A673 (cell line): ENCODE measurements around the gene FNDC1. TPM values are rescaled to one million over a fixed set of nuclear protein-coding genes. Genes with fewer than 3 reads are reported as not detected.

Experiments used
- BruUV-seq: library from RNA; stranded (reverse); fragments of 400-500 nt; replicated peaks from 2 replicates; lab custom pipeline; 2021; lab: Mats Ljungman, UMichigan
- CTCF ChIA-PET: fragments of 300-600 bp; sonication (Branson Sonifier 250); formaldehyde crosslinking; loops from one replicate; lab custom pipeline; 2022; ENCODE audit warnings: antibody characterized with exemption; lab: Charles Lee
- POLR2A ChIA-PET: fragments of 300-600 bp; sonication (Branson Sonifier 250); formaldehyde crosslinking; loops from one replicate; lab custom pipeline; 2022; ENCODE audit warnings: antibody characterized with exemption; ENCODE audit not compliant: low non-redundant PET; lab: Charles Lee
- DNase-seq: peaks from one replicate; pipeline ENCODE4 v3.0.0-alpha.2; 2015; ENCODE audit warnings: low spot score
- H3K27ac ChIP-seq: fragments of 200-600 bp; sonication (generic); 2 replicates; pipeline ENCODE4 v1.5.1; 2016; ENCODE audit warnings: mixed run types, low read depth, mild to moderate bottlenecking, mixed read lengths, antibody characterized with exemption, low read length; ENCODE audit not compliant: poor library complexity, severe bottlenecking
- H3K27me3 ChIP-seq: fragments of 200-600 bp; sonication (generic); replicated peaks from 2 replicates; pipeline ENCODE4 v1.6.1; 2017; ENCODE audit warnings: mixed run types, low read depth, mild to moderate bottlenecking, mixed read lengths, antibody characterized with exemption, low read length; ENCODE audit not compliant: insufficient read depth, poor library complexity
- H3K36me3 ChIP-seq: fragments of 200-600 bp; sonication (generic); 2 replicates; pipeline ENCODE4 v1.6.1; 2016; ENCODE audit warnings: mixed run types, mild to moderate bottlenecking, mixed read lengths, antibody characterized with exemption, low read length; ENCODE audit not compliant: insufficient read depth, poor library complexity, severe bottlenecking
- H3K4me1 ChIP-seq: fragments of 200-600 bp; sonication (generic); 2 replicates; pipeline ENCODE4 v1.6.1; 2017; ENCODE audit warnings: mixed run types, mild to moderate bottlenecking, mixed read lengths, antibody characterized with exemption, low read length; ENCODE audit not compliant: insufficient read depth, poor library complexity, severe bottlenecking
- H3K4me3 ChIP-seq: fragments of 200-600 bp; sonication (generic); 2 replicates; pipeline ENCODE4 v1.5.1; 2016; ENCODE audit warnings: low read depth, mixed run types, mild to moderate bottlenecking, mixed read lengths, low read length; ENCODE audit not compliant: poor library complexity, severe bottlenecking
- H3K9me3 ChIP-seq: fragments of 200-600 bp; sonication (generic); 2 replicates; pipeline ENCODE4 v1.6.1; 2016; ENCODE audit warnings: mixed run types, low read depth, mild to moderate bottlenecking, mixed read lengths, antibody characterized with exemption, low read length; ENCODE audit not compliant: poor library complexity, severe bottlenecking
- EZH2 ChIP-seq: fragments of 200-600 bp; sonication (generic); IDR thresholded peaks from 2 replicates; pipeline ENCODE4 v1.6.1; 2017; ENCODE audit warnings: borderline replicate concordance, low read depth, mild to moderate bottlenecking, mixed read lengths, antibody characterized with exemption, low read length; ENCODE audit not compliant: poor library complexity, severe bottlenecking
- intact Hi-C: fragments of 100-400 bp; cut with micrococcal nuclease; formaldehyde crosslinking; loops from one replicate; pipeline ENCODE4 v1.10.0; 2022; ENCODE audit not compliant: unreplicated experiment
- total RNA-seq: library from RNA; stranded (reverse); gene quantifications from 2 replicates; pipeline ENCODE4 v1.2.3, GENCODE V29; 2021
- TF ChIP-seq, protein P1 (sequence below): fragments of 300-800, 200-600 bp; sonication (generic); conservative IDR thresholded peaks from 2 replicates; pipeline ENCODE4 v1.5.1; 2017; ENCODE audit warnings: low read depth, mild to moderate bottlenecking, antibody characterized with exemption, low read length, moderate library complexity, mixed read lengths

FNDC1 gene
- total RNA-seq, 1 experiment from 2014 or later, result not detected

DNA sequence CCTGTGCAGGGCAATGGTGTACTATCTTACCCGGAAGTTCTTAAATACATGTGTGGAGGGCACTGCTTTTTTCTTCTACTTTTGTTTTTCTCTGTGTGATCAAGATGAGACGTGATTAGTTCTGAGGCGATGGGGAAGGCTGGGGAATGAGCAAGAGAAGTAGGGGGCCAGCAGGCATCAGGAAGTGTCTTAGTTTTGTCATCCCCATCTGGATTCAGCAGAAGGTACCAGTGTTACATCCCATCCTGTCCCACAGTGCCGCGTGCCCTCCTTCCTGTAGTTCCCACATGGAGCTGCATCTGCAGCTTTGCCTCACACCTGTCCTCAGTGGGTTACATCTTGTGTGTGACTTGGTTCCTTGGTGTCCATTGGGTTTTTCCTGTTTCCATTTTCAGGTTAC, 86.9 kb downstream of the FNDC1 start:
- no TSS peak for BruUV-seq
- no peaks in the 10 kb centered on the region for H3K36me3 ChIP-seq
- TF ChIP-seq, protein P1, sequence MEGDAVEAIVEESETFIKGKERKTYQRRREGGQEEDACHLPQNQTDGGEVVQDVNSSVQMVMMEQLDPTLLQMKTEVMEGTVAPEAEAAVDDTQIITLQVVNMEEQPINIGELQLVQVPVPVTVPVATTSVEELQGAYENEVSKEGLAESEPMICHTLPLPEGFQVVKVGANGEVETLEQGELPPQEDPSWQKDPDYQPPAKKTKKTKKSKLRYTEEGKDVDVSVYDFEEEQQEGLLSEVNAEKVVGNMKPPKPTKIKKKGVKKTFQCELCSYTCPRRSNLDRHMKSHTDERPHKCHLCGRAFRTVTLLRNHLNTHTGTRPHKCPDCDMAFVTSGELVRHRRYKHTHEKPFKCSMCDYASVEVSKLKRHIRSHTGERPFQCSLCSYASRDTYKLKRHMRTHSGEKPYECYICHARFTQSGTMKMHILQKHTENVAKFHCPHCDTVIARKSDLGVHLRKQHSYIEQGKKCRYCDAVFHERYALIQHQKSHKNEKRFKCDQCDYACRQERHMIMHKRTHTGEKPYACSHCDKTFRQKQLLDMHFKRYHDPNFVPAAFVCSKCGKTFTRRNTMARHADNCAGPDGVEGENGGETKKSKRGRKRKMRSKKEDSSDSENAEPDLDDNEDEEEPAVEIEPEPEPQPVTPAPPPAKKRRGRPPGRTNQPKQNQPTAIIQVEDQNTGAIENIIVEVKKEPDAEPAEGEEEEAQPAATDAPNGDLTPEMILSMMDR, result no peak
- no peak for TF ChIP-seq EZH2
- ChIA-PET CTCF (no interaction called here), POLR2A (no interaction called here)
- no peaks in the 10 kb centered on the region for H3K27me3 ChIP-seq
- H3K4me1 ChIP-seq, result peaks cover 5% of the 10 kb centered on the region
- no peaks in the 10 kb centered on the region for H3K9me3 ChIP-seq
- no peak overlapping the region for H3K4me3 ChIP-seq
- intact Hi-C loops, result no loop called here
- DNase-seq, result no peak
- H3K27ac ChIP-seq, result no peak overlapping the region

DNA sequence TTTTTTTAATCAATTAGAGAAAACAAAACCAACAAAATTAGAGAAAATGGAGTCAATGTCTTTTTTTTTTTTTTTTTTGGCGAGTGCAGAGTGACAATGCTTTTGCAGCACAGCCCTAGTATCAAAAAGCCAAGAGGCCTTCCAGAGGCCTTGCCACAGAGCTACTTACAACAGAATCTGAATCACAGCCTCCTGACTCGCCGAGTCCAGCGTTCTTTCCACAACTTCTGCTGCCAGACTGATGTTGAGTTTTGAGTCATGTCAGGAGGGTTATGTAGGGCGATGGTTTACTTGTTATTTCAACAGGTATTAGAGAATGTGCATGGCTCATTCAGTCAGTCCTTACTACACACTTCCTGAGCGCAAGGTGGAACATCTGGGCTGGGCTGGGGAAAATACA, 88.6 kb downstream of the FNDC1 start:
- no peak overlapping the region for H3K27ac ChIP-seq
- ChIA-PET CTCF (no interaction called here), POLR2A (no interaction called here)
- H3K27me3 ChIP-seq, result no peaks in the 10 kb centered on the region
- H3K4me1 ChIP-seq, result peaks cover 4% of the 10 kb centered on the region
- H3K9me3 ChIP-seq, result no peaks in the 10 kb centered on the region
- no peak for DNase-seq
- no peak overlapping the region for H3K4me3 ChIP-seq
- BruUV-seq, result no TSS peak
- intact Hi-C loops, result no loop called here
- TF ChIP-seq EZH2, result no peak
- TF ChIP-seq, protein P1, result no peak
- no peaks in the 10 kb centered on the region for H3K36me3 ChIP-seq

DNA sequence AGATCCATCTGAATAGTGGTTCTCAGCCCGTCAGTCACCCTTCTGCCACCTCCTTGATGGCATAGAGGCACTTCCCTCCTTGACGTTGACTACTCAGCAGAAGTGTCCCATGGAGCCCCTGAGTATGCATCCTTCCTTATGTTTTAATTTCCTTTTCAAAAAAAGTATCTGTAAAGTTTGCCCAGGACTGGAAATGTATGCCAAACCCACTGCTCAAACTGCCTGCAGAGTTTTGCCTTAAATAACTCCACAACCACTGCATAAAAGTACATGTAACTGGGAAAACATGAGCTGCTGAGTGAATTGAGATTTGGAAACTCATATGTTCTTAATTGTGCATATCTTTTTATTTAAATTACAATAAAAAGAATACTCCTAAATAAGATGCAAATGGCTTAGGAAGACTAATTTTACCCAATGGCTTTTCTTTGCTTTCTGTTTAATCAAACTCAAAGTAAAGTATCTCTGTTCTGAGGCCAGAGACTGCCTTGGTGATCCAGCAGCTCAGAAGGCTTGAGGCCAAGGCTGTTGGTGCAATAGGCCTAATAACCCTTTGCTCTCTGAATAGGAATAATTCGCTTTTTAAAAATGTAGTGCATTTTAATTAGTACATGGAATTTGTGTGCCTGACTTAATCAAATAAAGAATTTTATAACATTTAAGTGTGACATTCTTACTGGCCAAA, 90.4 kb downstream of the FNDC1 start:
- BruUV-seq, result no TSS peak
- TF ChIP-seq, protein P1, result no peak
- no peak for TF ChIP-seq EZH2
- CTCF ChIA-PET, result no interaction called here
- H3K27ac ChIP-seq, result no peak overlapping the region
- DNase-seq, result no peak
- intact Hi-C loops, result no loop called here
- no peaks in the 10 kb centered on the region for H3K9me3 ChIP-seq
- H3K4me1 ChIP-seq, result no peaks in the 10 kb centered on the region
- no peak overlapping the region for H3K4me3 ChIP-seq
- POLR2A ChIA-PET, result no interaction called here
- H3K36me3 ChIP-seq, result no peaks in the 10 kb centered on the region
- no peaks in the 10 kb centered on the region for H3K27me3 ChIP-seq
